SJCRH30 (cell line): ENCODE data around the gene ADGRB3. TPM values are rescaled to one million over a fixed set of nuclear protein-coding genes. Genes with fewer than 3 reads are reported as not detected.
"Not testable (repeated sequence)": the region's sequence is repeated elsewhere in the genome, so short reads cannot be mapped to it uniquely, and the experiment has no call there.

ENCODE experiments used
- DNase-seq, 2 experiments: peaks; one replicate each; pipeline ENCODE4 v3.0.0-alpha.2; 2015 to 2020
- H3K27ac ChIP-seq: fragments of 250-450 bp; sonication (Bioruptor Pico); 2 replicates; pipeline ENCODE4 v1.5.1; 2020; ENCODE audit warnings: mild to moderate bottlenecking, moderate library complexity
- H3K27me3 ChIP-seq: fragments of 250-450 bp; sonication (Bioruptor Pico); 2 replicates; pipeline ENCODE4 v1.5.1; 2020; ENCODE audit warnings: mild to moderate bottlenecking, moderate library complexity
- H3K36me3 ChIP-seq: fragments of 250-450 bp; sonication (Bioruptor Pico); 2 replicates; pipeline ENCODE4 v1.5.1; 2020; ENCODE audit warnings: mild to moderate bottlenecking, moderate library complexity
- H3K4me1 ChIP-seq: fragments of 250-450 bp; sonication (Bioruptor Pico); 2 replicates; pipeline ENCODE4 v1.5.1; 2020; ENCODE audit warnings: mild to moderate bottlenecking, moderate library complexity
- H3K4me3 ChIP-seq: fragments of 250-450 bp; sonication (Bioruptor Pico); 2 replicates; pipeline ENCODE4 v1.5.1; 2020; ENCODE audit warnings: mild to moderate bottlenecking, moderate library complexity
- H3K9me3 ChIP-seq: fragments of 250-450 bp; sonication (Bioruptor Pico); replicated peaks from 2 replicates; pipeline ENCODE4 v1.5.1; 2020; ENCODE audit warnings: mild to moderate bottlenecking, moderate library complexity
- total RNA-seq: library from RNA; depleted of rRNA; stranded (reverse); fragments of >200 nt; shearing (Covaris generic); gene quantifications from 2 replicates; pipeline ENCODE4 v1.2.3, GENCODE V29; 2014

Gene ADGRB3
- total RNA-seq, 1 experiment from 2014 or later: 8.7 TPM

DNA sequence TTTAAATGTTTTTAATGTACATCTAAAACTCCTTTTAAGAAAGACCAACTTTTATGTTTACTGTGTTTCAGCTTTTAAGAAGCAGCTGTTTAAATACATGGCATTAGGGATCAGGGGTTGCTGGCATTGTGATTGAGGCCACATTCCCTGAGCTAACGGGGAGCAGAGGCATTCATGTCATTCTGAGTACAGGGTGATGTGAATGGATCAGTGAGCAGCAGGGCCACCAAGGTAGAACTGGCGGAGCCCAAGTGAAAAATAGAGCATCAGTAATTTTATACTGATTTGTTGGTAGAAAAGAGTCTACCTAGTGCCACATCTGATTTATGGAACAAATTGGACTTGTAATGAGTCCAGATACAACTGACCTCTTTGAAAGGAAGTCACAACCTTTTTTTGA, 467.3 kb downstream of the ADGRB3 start:
- no peaks in the 10 kb centered on the region for H3K27me3 ChIP-seq
- H3K27ac ChIP-seq: no peak overlapping the region
- no peak overlapping the region for H3K4me3 ChIP-seq
- H3K4me1 ChIP-seq: peaks cover 4% of the 10 kb centered on the region; the same call in 1 of the 2 replicates
- H3K36me3 ChIP-seq: no peaks in the 10 kb centered on the region
- peak in 1 of 2 experiments; percentile 12 for DNase-seq
- no peaks in the 10 kb centered on the region for H3K9me3 ChIP-seq

DNA sequence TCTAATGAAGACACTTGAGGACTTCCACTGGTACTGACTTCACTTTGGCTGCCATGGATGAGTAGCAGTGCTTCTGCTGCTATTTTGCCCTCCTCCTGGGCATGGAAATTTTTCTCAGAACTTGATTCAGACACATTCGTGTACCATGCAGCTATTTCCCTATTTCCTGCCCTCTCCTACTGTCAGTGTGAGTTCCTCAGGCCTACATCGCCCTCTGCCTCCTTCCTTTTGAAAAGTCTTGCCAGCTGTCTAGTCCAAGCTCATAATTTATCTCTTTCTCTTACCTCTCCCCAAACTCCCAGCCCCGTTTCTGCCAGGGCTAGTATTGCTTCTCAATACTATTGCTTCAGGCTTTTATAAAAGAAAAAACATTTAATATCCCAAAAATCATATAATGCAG, 470.2 kb downstream of the ADGRB3 start:
- DNase-seq: no peak
- Histone ChIP-seq H3K4me3 (no peak overlapping the region), H3K27me3 (no peaks in the 10 kb centered on the region), H3K36me3 (no peaks in the 10 kb centered on the region), H3K4me1 (peaks cover 4% of the 10 kb centered on the region; the same call in 1 of the 2 replicates), H3K27ac (no peak overlapping the region), H3K9me3 (no peaks in the 10 kb centered on the region)

GRCh38 chr6:69106511-69106910, 471.4 kb downstream of the ADGRB3 start:
- H3K27me3 ChIP-seq: no peaks in the 10 kb centered on the region
- no peaks in the 10 kb centered on the region for H3K36me3 ChIP-seq
- H3K4me3 ChIP-seq: no peak overlapping the region
- peaks cover 4% of the 10 kb centered on the region; the same call in 1 of the 2 replicates for H3K4me1 ChIP-seq
- no peak for DNase-seq
- no peaks in the 10 kb centered on the region for H3K9me3 ChIP-seq
- H3K27ac ChIP-seq: no peak overlapping the region

GRCh38 chr6:69111301-69111700, 476.2 kb downstream of the ADGRB3 start:
- H3K36me3 ChIP-seq: no peaks in the 10 kb centered on the region
- no peaks in the 10 kb centered on the region for H3K9me3 ChIP-seq
- H3K27ac ChIP-seq: no peak overlapping the region
- no peak overlapping the region for H3K4me3 ChIP-seq
- no peaks in the 10 kb centered on the region for H3K27me3 ChIP-seq
- H3K4me1 ChIP-seq: no peaks in the 10 kb centered on the region
- no peak for DNase-seq

- Histone ChIP-seq H3K4me3 (no peak overlapping the region), H3K36me3 (no peaks in the 10 kb centered on the region), H3K4me1 (no peaks in the 10 kb centered on the region), H3K9me3 (no peaks in the 10 kb centered on the region), H3K27ac (no peak overlapping the region), H3K27me3 (no peaks in the 10 kb centered on the region)
- DNase-seq: peak; percentile 14 to 44
Measured at GRCh38 chr6:69116658-69117057, 481.6 kb downstream of the ADGRB3 start.

GRCh38 chr6:69121461-69122406, 486.7 kb downstream of the ADGRB3 start:
- not testable (repeated sequence) for H3K36me3 ChIP-seq, H3K4me1 ChIP-seq, H3K9me3 ChIP-seq, H3K4me3 ChIP-seq, H3K27ac ChIP-seq, DNase-seq, H3K27me3 ChIP-seq

- Histone ChIP-seq H3K36me3 (no peaks in the 10 kb centered on the region), H3K4me1 (no peaks in the 10 kb centered on the region), H3K9me3 (no peaks in the 10 kb centered on the region), H3K27me3 (no peaks in the 10 kb centered on the region), H3K4me3 (no peak overlapping the region), H3K27ac (no peak overlapping the region)
- no peak for DNase-seq
Measured at GRCh38 chr6:69122407-69122773, 487.3 kb downstream of the ADGRB3 start.

DNA sequence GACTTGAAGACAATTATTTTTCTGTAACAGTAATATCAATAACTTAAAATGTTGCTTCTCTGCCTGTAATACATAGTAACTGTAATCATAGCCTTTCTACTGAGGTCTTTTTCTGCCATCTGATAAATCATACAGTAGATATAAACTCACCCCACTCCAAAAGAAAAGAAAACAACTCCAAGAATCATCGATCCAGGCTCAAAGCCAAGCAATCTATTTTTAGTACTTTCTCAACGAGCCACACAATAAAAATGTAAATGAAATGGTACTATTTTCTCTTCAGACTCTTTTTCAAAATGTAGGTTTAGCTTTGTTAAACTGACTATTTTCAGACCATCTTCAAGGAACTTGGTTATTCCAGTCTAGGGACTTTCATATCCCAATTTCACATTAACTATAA, 493.3 kb downstream of the ADGRB3 start:
- Histone ChIP-seq H3K4me1 (no peaks in the 10 kb centered on the region), H3K27ac (no peak overlapping the region), H3K27me3 (no peaks in the 10 kb centered on the region)

DNA sequence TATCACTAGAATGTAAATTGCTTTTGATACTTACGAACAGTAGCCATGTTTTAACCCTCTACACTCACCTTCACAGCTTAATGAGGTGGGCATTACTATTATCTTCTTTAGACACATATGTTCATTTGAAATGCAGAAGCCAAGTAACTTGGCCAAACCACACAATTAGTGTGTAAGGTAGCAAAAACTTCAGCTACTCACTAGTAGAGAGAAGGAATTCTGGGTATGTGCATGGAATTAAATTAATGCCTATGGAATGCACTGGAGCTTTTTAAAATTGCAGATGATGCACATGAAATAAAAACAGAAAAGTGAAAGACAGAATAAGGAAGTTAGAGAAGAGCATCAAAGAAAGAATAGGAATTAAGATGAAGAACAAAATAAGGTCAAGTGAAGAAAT, 494.0 kb downstream of the ADGRB3 start:
- no peak for DNase-seq

More for the DNA sequence above, 493.3 kb downstream of the ADGRB3 start:
- Histone ChIP-seq H3K4me3 (no peak overlapping the region), H3K9me3 (no peaks in the 10 kb centered on the region), H3K36me3 (no peaks in the 10 kb centered on the region)
- DNase-seq: no peak

DNA sequence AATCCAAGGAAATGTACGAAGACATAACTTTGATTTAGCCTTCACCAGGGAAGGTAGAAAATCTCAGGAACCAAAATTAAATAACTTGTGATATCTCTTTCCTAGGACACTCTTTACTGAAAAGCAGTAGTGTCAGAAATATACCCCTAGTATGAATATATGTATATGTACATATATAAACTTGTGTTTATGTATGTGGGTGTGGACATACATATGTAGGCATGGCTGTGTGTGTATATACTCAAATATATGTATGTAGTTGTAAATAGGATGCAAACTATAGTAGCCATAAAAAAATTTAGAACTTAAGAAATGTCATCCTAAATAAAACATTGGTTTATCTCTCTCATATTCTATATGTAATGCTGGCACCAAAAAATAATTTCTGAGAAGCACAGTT, 500.8 kb downstream of the ADGRB3 start:
- Histone ChIP-seq H3K4me3 (no peak overlapping the region), H3K36me3 (no peaks in the 10 kb centered on the region)
- no peak for DNase-seq

More for the DNA sequence above, 494.0 kb downstream of the ADGRB3 start:
- H3K9me3 ChIP-seq: no peaks in the 10 kb centered on the region
- H3K4me3 ChIP-seq: no peak overlapping the region
- no peaks in the 10 kb centered on the region for H3K27me3 ChIP-seq
- H3K4me1 ChIP-seq: no peaks in the 10 kb centered on the region
- H3K36me3 ChIP-seq: no peaks in the 10 kb centered on the region
- no peak overlapping the region for H3K27ac ChIP-seq

DNA sequence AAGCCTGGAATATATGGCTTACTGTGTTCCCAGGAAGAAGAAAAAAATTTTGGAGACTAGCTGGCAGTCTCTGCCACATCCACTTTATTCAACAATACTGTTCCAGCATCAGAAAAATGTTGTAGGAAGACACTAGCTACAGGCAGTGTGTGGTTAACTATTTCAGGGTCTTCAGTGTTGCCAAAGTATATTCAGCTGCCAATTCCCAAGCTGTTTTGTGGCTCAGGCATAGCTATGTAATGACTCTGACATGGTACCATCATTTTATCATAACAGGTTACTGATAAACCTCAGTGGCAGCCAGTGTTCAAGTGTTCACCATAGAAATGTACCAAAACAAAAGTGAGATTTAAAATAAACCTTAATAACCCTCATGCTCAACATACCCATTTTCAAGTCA, 503.1 kb downstream of the ADGRB3 start:
- H3K36me3 ChIP-seq: no peaks in the 10 kb centered on the region
- H3K4me3 ChIP-seq: no peak overlapping the region
- no peaks in the 10 kb centered on the region for H3K27me3 ChIP-seq
- DNase-seq: no peak
- H3K27ac ChIP-seq: no peak overlapping the region
- no peaks in the 10 kb centered on the region for H3K9me3 ChIP-seq
- H3K4me1 ChIP-seq: no peaks in the 10 kb centered on the region

More for the DNA sequence above, 500.8 kb downstream of the ADGRB3 start:
- Histone ChIP-seq H3K9me3 (no peaks in the 10 kb centered on the region), H3K27ac (no peak overlapping the region), H3K27me3 (no peaks in the 10 kb centered on the region), H3K4me1 (no peaks in the 10 kb centered on the region)

DNA sequence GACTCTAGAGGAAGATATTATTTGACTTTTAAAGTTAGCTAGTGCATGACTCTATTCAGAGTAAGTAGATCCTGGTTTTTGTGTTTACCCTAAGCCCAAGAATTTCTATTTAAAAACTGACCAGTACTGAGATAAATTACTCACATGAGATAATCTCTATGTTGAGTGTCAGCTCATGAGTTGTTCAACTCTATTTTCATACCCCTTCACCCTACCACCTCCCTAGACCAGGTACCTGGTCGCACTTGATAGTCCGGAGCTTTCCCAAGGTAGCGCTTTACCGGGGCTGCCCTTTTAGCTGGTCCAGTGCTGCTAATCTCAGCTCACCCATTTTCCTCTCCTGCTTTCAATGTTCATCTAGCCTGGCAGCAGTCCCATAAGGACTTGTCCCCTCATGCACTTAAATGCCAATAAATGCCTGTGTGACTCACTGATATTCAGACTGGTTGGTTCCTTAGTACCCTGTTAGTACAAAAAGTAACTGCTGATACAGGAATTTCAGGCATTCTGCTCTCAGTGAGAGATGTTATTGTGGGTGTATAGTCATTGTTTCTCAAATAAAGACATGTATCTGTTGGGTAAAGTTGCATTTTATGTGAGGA, 503.9 kb downstream of the ADGRB3 start:
- no peaks in the 10 kb centered on the region for H3K27me3 ChIP-seq
- H3K27ac ChIP-seq: no peak overlapping the region
- H3K36me3 ChIP-seq: no peaks in the 10 kb centered on the region
- no peaks in the 10 kb centered on the region for H3K9me3 ChIP-seq
- no peak for DNase-seq
- H3K4me1 ChIP-seq: no peaks in the 10 kb centered on the region
- no peak overlapping the region for H3K4me3 ChIP-seq

- no peak overlapping the region for H3K27ac ChIP-seq
- no peak overlapping the region for H3K4me3 ChIP-seq
- H3K36me3 ChIP-seq: no peaks in the 10 kb centered on the region
- H3K9me3 ChIP-seq: no peaks in the 10 kb centered on the region
- no peaks in the 10 kb centered on the region for H3K27me3 ChIP-seq
- no peaks in the 10 kb centered on the region for H3K4me1 ChIP-seq
- DNase-seq: no peak
Measured at GRCh38 chr6:69145062-69145461, 510.0 kb downstream of the ADGRB3 start.

DNA sequence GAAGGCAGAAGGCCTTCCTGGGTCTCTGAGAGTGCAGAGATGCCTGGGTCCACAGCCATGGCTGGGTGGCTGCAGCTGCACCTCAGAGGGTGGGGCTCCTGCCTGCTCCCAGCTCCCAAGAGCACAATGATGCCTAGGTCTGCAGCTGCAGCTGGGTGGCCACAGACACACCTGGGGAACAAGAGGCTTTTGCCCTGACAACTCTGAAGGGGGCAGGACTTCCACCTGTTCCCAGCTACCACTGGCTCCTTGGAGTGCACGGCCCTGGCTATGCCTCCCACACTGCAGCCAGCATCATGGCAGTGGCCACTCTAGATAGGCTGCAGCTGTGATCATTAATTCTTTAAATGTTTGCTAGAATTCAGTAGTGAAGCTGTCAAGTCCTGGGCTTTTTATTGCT, 511.3 kb downstream of the ADGRB3 start:
- Histone ChIP-seq H3K4me1 (no peaks in the 10 kb centered on the region), H3K4me3 (no peak overlapping the region), H3K36me3 (no peaks in the 10 kb centered on the region), H3K27me3 (no peaks in the 10 kb centered on the region), H3K9me3 (no peaks in the 10 kb centered on the region), H3K27ac (no peak overlapping the region)
- no peak for DNase-seq

- Histone ChIP-seq H3K27ac (no peak overlapping the region), H3K36me3 (no peaks in the 10 kb centered on the region), H3K4me3 (no peak overlapping the region), H3K9me3 (no peaks in the 10 kb centered on the region), H3K4me1 (no peaks in the 10 kb centered on the region), H3K27me3 (no peaks in the 10 kb centered on the region)
- no peak for DNase-seq
Measured at GRCh38 chr6:69155467-69155866, 520.4 kb downstream of the ADGRB3 start.
